Activated naive CD8-positive, alpha-beta T cell treated with anti-CD3 and anti-CD28 coated beads, Interleukin-2, amount 50 U/mL, for 16 hours (primary cell): ENCODE results near the gene MESP2.

Experiments used
- DNase-seq: peaks from one replicate; pipeline ENCODE4 v3.0.0-alpha.2; 2020; ENCODE audit warnings: low read depth, low spot score

The MESP2 gene

DNA sequence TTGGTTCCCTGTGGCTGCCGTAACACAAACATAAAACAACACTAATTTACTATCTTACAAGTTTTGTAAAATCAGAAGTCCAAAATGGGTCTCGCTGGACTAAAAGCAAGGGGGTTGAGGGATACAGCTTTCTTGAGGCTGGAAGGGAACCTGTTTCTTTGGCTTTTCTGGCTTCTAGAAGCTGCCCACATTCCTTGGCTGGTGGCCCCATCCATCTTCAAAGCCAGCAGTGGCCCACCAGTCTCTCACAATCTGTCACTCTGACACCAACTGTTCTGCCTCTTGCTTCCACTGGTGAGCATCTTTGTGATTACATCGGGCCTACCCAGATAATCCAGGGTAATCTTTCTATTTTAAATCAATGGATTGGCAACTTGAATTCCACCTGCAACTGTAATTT is 39.6 kb downstream of the MESP2 start:
- no peak for DNase-seq

DNA sequence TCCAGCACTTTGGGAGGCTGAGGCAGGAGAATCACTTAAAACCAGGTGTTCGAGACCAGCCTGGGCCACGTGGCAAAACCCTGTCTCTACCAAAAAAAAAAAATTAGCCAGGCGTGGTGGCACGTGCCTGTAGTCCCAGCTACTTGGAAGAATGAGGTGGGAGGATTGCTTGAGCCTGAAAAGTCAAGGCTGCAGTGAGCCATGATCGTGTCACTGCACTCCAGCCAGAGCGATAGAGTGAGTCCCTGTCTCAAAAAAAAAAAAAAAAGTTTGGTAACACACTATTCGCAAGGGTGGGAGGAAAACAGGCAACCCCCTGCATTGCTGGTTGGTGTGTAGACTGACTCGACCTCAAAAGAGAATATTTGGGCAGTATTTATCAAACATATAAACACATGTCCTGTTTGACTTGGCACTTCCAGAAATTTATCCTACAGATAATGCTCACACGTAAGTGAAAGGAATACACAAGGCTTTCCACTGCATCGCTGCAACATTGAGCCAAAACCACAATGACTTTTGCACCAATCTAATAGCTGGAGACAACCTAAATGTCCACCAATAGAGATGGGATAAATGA is 41.7 kb downstream of the MESP2 start:
- no peak for DNase-seq

DNA sequence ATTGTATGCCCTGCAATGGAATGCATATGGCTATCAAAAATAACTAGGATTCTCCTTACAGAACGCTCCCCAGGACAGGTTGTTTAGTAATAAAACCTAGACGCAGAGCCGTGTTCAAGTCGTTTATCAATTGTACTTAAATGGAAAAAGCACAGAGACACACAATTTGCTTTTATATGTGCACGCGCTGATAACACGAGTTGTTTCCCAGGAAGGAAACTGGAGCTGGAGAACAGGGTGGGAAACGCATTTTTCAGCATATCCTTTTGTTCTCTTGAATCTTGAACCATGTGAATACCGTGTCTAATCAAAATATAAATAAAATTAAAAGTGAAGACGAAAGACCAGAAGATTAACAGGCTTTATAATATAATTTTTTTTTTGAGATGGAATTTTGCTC is 42.2 kb downstream of the MESP2 start:
- DNase-seq = no peak

DNA sequence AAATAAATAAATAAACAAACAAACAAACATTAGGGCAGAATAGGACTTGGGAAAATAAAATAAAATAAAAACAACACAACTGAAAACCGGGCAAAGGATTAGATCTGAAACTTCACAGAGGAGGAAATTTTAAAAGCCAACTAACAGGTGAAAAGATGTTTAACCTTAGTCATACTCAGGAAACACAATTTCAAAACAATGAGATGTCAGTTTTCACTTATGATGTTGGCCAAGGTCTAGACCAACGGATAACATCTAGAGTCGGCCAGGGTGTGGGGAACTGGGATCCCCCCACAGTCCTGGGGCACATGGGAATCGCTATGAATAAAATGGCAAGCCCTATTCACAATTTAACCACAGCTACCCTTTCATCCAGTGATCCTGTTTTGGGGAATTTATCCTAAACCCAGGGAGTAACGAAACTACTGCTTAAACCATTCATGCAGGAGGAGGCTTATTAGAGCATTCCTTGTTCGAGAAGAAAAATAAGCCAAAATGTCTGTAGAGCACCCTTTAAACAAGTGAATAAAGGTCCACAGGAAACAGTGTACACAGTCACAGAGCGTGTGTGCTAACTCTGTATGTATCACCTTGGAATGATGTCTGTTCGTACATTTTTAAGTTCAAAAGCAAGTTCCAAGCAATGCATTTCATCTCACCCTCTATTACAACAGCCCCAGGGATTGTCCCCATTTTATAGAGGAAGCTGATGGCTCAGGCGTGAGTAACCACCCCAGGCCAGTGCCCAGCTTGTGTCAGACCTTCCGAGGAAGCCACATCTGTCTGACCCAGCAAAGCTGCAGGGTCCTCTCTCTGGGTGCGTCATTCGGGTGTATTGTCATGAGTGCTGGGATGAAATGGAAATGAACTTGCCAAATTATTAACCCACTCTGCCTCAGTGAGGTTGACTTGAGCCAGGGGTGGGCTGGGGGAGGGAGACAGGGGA is 44.8 kb downstream of the MESP2 start:
- DNase-seq = no peak

DNA sequence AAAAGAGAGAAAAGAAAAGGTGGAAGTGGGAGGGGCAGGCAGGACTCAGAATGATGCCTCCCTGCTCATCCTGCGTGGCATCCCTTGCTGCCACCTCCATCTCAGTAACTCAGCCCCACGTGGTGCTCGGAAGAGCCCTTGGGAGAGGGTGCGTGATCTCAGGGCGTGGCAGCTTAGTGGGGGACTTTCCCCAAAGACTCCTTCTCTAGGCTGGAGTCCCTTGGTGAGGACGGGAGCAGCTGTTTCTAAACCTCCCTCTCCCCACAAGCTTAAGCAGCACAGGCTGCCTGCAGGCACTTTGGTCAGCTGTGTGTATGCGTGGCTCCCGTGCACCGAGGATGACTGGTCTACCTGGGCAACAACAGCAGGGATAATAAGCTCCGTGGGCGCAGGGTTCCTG is 45.9 kb downstream of the MESP2 start:
- no peak for DNase-seq

DNA sequence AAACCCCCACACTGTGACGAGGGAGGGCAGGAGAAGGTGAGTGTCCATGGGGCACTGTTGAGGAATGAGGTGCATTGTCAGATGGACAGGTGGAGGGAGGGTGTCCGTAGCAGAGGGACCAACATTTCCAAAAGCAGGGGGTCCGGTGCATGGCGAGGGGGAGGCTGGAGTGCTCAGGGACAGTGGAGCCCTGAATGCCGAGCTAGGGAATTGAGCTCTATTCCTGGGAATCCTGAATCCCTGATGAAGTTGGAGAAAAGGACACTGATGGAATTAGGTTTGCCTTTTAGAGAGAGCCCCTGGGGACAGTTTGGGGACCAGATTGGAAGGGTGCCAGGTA is 46.4 kb downstream of the MESP2 start:
- DNase-seq = no peak

DNA sequence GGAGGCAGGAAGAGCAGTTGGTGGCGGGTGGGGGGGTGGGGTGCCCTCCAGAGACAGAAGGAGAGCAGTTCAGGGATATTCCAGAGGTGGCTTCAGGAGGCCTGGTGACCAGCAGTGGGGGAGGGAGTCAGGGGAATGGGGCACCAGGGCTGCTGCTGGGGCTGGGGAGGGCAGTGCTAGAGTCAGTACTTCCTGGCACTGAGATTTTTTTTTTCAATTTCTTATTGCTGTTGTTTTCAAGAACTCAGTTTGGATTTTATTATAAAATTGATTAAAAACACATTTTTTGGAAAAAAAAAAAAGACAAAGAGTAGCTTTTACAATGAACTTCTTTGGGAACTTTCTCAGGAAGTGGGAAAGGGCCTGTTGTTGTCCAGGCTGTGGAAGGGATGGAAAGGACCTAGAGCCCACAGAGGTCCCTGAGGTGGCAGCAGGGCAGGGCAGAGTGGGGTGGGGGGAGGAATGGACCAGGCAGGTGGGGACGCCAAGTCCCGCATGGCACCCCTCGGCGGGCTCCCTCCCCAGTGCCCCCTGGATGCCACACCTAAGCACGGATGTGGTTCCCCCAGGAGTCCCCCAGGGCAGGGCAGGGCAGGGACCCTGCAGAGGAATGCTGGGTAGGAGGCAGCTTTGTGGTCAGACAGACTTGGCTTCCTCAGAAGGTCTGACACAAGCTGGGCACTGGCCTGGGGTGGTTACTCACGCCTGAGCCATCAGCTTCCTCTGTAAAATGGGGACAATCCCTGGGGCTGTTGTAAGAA is 47.0 kb downstream of the MESP2 start:
- DNase-seq = no peak

DNA sequence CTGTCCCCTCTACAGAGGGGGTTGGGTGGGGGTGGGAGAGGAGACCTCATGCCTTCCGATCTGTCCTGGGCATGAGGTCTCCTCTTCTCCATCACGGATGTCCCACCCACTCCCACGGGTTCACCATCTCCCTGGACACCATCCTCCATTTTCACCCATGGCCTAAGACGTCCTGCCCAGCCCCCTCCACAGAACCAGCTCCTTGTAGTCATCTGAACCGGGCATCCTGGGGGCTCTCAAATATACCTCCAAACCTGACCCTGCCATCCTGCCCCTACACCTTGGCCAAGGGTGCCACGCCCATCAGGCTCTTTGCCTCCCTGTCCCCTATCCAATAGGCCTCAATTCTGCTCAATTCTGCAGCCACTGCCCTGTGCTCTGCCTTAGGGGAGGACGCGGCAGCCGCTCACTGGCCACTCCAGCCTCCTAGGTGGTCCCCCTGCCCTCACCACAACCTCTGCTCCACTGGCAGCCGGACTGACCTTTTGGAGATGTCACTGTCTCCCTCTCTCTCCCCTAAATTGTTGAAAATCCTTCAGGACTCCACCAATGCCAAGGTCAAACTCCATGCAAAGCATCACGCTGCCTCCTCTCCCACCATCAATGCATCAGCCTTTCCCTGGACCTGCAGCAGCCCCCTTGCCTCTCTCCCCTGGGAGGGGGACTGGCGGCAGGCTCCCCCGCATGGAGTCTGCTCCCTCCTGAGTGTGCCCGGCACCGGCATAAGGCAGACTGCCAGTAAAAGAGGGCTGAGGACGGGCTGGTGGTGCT is 47.9 kb downstream of the MESP2 start:
- DNase-seq = no peak

DNA sequence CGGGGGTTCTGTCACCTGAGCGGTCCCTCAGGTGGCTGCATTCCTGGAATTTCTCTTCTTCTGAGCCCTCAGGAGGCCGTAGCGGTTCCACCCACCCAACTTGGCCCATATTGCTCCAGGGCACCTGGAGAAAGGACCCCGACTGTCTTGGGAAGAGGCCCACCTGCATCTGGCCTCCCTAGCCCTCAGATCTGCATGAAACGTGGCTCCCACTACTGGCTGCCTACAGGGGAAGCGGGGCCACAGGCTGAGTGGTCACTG is 48.4 kb downstream of the MESP2 start:
- DNase-seq = no peak

DNA sequence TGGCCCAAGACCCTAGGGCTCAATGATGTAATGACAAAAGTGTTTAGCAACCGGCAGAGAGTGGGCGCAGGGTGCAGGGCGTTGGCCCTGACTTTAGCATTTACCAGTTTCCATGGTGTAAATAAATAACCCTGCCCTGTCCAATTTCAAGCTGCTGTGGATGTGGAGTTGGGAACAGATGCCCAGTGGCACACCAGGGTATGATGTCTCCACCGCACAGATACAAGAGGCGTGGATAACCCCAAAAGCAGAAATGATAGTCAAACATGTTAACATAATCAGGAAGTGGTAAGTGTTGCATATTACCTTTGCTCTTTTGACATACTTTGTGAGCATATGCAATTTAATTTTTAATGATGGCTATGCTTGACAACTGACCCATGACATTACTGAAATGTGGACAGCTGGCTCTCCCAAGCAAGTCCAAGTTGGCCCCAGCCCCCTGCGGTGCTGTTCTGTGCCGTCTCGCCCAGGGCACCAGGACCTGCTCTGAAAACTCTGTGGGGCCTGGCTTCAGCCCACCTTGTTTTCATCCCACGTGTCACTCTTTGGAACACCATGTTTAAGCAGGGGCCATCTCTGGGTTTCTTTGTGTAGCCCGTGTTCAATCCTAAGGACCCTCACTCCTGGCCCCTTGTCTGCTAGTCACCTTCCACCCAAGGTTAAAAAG is 49.3 kb downstream of the MESP2 start:
- DNase-seq = no peak

DNA sequence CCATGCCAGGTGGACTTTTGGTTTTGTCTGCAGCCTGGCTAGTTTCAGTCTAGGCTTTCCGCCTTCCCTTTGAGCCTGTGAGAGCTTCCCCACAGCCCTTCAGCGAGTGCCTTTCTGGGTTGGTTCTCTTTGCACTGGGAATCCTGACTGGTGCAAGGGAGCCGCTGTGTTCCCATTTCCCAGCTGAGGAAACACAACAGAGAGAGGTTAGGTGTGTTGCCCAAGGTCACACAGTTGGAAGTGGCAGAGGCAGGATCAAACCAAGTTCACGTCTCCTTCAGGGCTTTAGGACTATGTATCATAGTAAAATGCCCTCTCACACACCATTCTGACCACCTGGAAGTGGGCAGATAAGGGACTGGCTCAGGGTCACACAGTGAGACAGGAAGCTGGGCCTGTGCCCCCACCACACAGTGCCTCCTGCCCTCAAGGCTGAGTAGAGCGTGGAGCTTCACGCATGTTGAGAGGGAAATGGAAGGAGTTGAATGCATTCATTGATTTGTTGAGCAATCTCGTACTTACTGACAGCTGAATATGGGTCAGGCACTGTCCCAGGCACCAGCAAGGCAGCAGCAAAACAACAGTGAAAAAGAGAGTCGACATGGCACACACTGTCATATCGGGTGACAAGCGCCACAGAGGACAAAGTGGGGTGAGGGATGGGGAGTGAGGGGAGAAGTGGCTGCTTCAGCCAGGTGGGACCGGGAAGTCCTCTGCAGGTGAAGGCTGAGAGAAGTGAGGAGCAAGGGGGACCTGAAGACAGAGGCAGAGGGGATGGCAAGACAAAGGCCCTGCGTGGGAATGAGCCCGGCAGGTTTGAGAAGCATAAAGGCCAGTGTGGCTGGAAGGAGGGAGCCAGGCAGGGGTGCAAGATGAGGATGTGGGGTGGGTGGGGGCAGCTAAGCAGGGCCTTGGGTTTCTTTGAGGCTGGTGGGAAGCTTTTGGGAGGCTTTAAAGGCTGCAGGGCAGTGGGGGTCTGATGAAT is 50.8 kb downstream of the MESP2 start:
- no peak for DNase-seq

DNA sequence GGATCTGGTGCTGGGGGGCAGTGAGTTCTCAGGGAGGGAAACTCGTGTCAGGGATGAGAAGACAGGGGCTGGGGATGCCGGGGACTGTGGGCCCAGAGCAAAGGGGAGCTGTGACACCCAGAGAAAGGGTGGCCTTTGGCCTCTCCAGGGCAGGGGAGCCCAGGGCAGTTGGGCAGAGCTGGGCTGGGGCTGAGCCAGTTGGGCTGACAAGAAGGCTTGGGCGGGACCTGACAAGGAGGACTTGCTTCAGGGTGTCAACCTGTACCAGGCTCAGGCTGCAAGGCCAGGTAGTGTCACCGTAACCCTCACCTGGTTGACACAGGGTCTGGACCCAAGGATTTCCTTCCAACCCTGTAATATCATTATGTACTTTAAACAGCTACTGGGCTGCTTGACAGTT is 51.7 kb downstream of the MESP2 start:
- no peak for DNase-seq
